ENCODE data around the gene GFOD1. TPM values are rescaled to one million over a fixed set of nuclear protein-coding genes. Genes with fewer than 3 reads are reported as not detected.

Gene GFOD1
- total and polyA plus RNA-seq, 10 of the 15 experiments (the other 5 are each of a cell fraction or from before 2014, with no cell fraction given), result 6.5 to 41.4 (median 16.0) TPM

DNA sequence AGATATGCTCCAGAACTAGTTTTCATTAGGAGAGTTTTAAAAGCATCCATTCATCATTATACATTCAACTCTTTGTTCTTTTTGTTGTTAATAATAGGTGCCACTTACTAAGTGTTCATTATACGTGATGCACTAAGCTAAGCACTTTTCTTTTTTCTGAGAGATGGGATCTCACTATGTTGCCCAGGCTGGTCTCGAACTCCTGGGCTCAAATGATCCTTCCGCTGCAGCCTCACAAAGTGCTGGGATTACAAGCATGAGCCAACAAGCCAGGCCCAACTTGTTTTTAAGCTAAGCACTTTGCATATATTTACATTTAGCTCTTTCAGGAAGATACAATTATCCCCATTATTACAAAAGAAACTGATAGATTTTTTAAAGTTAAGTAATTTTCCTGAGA is 5.7 kb upstream of the GFOD1 start:
- Histone ChIP-seq H4K20me1 (ENCODE audit: control insufficient read depth, insufficient read depth) (no peaks in the 10 kb centered on the region), H3K27ac (ENCODE audit: control insufficient read depth, insufficient read depth) (no peak overlapping the region), H3K9ac (ENCODE audit: control insufficient read depth, insufficient read depth, low read length) (no peak overlapping the region), H3K27me3 (replicated peaks in 1 of 2; ENCODE audit: control insufficient read depth in 2 of 2, insufficient read depth in 2 of 2, low read length in 1 of 2) (no peaks in the 10 kb centered on the region), H3K36me3 (ENCODE audit: control insufficient read depth in 2 of 2, insufficient read depth in 2 of 2, low read length in 1 of 2) (no peaks in the 10 kb centered on the region), H2AFZ (ENCODE audit: control insufficient read depth, low read depth, low read length) (no peak overlapping the region), H3K4me1 (ENCODE audit: control insufficient read depth, insufficient read depth, low read length) (peaks cover 7% of the 10 kb centered on the region; the same call in 1 of the 2 replicates), H3K4me2 (ENCODE audit: control insufficient read depth, insufficient read depth) (no peak overlapping the region), H3K9me3 (replicated peaks; ENCODE audit: control insufficient read depth, insufficient read depth, low read length) (no peaks in the 10 kb centered on the region), H3K4me3 (no peak overlapping the region), H3K79me2 (ENCODE audit: control insufficient read depth, insufficient read depth, low read length) (no peaks in the 10 kb centered on the region)
- no TSS peak for BruUV-seq (replicated peaks)
- intact Hi-C loops (cut with micrococcal nuclease; ENCODE audit: unreplicated experiment) (no loop called here), in situ Hi-C loops (cut with MboI) (no loop called here)
- no peak for DNase-seq (ENCODE audit: low read depth, low spot score)
- WGBS (ENCODE audit: insufficient coverage, insufficient replicate concordance, low lambda C conversion rate, missing lambda C conversion rate), result 84% methylated on average over 3 of the region's 3 CpGs
- no peak for ATAC-seq
- ChIA-PET CTCF (interaction anchor here (1.1 to 1.3 kb wide), 2 partner anchors 35 to 37 kb away, joined by 3 read pairs; no protein-coding TSS in a partner anchor), RAD21 (ENCODE audit: unreplicated experiment) (no interaction called here), POLR2A (interaction anchor here (1.6 kb wide), 1 partner anchor 12 kb away, joined by 4 read pairs; no protein-coding TSS in a partner anchor), SMC1A (ENCODE audit: uncharacterized antibody, unreplicated experiment) (interaction anchor here (0.8 to 0.9 kb wide), 2 partner anchors 40 to 69 kb away, joined by 3 to 4 read pairs; no protein-coding TSS in a partner anchor)
- FAIRE-seq, result no peak
- TF ChIP-seq, protein P1, sequence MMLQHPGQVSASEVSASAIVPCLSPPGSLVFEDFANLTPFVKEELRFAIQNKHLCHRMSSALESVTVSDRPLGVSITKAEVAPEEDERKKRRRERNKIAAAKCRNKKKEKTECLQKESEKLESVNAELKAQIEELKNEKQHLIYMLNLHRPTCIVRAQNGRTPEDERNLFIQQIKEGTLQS (IDR thresholded peaks at IDR 0.05; ENCODE audit: borderline replicate concordance, extremely low read depth, low read depth, low read length), result no peak
- TF ChIP-seq SMAD5 (IDR thresholded peaks at IDR 0.05; ENCODE audit: low read depth) (no peak), TAF1 (IDR thresholded peaks at IDR 0.05; ENCODE audit: borderline replicate concordance, low read depth, low read length) (no peak), GABPA (IDR thresholded peaks at IDR 0.05; ENCODE audit: low read depth) (no peak), EZH2 (IDR thresholded peaks at IDR 0.05; ENCODE audit: borderline replicate concordance, control insufficient read depth, low read depth, low read length) (no peak), USF1 (IDR thresholded peaks at IDR 0.05; ENCODE audit: borderline replicate concordance, extremely low read length, insufficient read depth, low read depth, low read length) (no peak), SMAD1 (IDR thresholded peaks at IDR 0.05; ENCODE audit: low read depth, partially characterized antibody) (no peak), ZBTB11 (CRISPR knock-in tag; IDR thresholded peaks at IDR 0.05) (no peak), ETV6 (conservative IDR thresholded peaks at IDR 0.05 in 1 of 2, IDR thresholded peaks at IDR 0.05 in 1 of 2; ENCODE audit: borderline replicate concordance in 1 of 2, low read depth in 1 of 2) (no peak), MYB (IDR thresholded peaks at IDR 0.05; ENCODE audit: borderline replicate concordance, low read depth, low read length) (no peak), CREB1 (IDR thresholded peaks at IDR 0.05; ENCODE audit: low read depth) (no peak), ZZZ3 (IDR thresholded peaks at IDR 0.05; ENCODE audit: control insufficient read depth, insufficient read length, low read depth) (no peak), PML (IDR thresholded peaks at IDR 0.05; ENCODE audit: low read length) (no peak)
- TF ChIP-seq, protein P2, sequence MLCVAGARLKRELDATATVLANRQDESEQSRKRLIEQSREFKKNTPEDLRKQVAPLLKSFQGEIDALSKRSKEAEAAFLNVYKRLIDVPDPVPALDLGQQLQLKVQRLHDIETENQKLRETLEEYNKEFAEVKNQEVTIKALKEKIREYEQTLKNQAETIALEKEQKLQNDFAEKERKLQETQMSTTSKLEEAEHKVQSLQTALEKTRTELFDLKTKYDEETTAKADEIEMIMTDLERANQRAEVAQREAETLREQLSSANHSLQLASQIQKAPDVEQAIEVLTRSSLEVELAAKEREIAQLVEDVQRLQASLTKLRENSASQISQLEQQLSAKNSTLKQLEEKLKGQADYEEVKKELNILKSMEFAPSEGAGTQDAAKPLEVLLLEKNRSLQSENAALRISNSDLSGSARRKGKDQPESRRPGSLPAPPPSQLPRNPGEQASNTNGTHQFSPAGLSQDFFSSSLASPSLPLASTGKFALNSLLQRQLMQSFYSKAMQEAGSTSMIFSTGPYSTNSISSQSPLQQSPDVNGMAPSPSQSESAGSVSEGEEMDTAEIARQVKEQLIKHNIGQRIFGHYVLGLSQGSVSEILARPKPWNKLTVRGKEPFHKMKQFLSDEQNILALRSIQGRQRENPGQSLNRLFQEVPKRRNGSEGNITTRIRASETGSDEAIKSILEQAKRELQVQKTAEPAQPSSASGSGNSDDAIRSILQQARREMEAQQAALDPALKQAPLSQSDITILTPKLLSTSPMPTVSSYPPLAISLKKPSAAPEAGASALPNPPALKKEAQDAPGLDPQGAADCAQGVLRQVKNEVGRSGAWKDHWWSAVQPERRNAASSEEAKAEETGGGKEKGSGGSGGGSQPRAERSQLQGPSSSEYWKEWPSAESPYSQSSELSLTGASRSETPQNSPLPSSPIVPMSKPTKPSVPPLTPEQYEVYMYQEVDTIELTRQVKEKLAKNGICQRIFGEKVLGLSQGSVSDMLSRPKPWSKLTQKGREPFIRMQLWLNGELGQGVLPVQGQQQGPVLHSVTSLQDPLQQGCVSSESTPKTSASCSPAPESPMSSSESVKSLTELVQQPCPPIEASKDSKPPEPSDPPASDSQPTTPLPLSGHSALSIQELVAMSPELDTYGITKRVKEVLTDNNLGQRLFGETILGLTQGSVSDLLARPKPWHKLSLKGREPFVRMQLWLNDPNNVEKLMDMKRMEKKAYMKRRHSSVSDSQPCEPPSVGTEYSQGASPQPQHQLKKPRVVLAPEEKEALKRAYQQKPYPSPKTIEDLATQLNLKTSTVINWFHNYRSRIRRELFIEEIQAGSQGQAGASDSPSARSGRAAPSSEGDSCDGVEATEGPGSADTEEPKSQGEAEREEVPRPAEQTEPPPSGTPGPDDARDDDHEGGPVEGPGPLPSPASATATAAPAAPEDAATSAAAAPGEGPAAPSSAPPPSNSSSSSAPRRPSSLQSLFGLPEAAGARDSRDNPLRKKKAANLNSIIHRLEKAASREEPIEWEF (IDR thresholded peaks at IDR 0.05; ENCODE audit: insufficient replicate concordance, low read depth, low read length), result no peak

All from GM12878 (cell line).